Measurements from ENCODE around the gene TXNDC12.

The TXNDC12 gene

GRCh38 chr1:52003877-52004276 lies 51.1 kb downstream of the TXNDC12 start:
- DNase-seq (ENCODE audit: extremely low spot score, insufficient read length, low read depth) (no peak), FAIRE-seq (no peak)

DNA sequence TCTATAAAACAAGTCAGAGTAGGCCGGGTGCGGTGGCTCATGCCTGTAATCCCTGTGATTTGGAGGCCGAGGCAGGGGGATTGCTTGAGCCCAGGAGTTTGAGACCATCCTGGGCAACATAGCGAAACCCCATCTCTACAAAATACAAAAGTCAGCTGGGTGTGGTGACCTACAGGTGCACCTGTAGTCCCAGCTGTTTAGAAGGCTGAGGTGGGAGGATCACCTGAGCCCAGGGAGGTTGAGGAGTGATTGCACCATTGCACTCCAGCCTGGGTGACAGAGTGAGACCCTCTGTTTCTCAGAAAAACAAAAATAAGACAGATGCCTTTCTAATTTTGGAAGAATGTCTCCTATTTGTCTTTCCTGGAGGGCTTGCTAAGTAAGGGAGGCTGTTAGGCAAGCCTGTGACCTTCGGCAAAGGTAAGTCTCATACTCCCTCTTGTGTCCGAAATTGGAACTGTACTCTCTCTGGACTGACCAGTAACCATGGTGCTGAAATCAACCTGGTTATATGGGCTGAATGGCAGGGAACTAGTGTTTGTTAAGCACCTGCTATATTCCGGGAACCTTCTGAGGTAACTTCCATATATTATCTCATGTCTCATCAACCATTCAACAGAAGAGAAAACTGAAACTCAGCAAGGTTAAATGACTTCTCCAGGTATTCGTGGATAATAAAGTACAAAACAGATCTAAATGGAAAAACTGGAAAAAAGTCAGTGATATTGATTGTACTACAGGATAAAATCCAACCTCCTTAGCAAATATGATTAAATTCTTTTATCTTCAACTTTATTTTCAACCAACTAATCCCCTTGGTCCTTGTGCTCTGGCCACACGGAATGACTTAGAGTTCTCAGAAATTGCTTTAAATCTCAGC lies 52.7 kb downstream of the TXNDC12 start:
- DNase-seq (ENCODE audit: extremely low spot score, insufficient read length, low read depth): peak; percentile 70
- FAIRE-seq: peak; percentile 91

DNA sequence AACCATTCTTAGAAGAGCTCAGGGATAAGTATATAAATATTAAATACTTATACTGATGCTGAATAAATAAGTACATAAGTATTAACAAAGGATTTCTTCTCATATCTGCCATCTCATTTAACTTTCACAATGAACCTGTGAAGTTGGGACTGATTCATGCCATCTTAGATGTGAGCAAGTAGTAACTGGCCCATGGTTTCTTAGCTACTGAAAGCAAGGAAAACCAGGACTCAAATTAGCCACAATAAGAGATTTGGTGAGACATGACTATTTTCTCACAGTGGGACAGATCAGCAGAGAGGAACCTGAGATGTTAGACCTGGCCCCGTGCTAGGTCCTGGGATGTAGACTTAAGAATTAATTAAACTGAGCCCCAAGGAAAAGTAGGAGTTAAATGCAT lies 56.3 kb downstream of the TXNDC12 start:
- FAIRE-seq: no peak

DNA sequence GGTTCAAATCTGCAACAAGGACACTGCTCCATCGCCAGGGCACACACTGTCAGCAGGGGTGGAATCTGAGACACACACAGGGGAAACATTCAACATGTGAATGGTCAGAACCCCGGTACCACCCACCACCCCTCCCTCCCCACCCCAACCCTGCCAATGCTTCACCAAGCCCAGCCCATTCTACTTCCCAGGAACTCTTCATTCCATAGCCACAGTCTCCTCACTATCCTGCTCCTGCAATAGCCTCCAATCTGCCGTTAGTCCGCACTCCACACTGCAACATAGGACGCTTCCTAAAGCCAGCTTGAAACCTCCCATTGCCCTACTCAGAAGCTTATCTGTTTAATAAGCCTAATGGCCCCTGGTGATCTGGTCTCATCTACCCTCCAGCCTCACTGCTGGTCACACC lies 57.0 kb downstream of the TXNDC12 start:
- no peak for FAIRE-seq
- DNase-seq (ENCODE audit: extremely low spot score, insufficient read length, low read depth): no peak

More for the DNA sequence above, 56.3 kb downstream of the TXNDC12 start:
- no peak for DNase-seq (ENCODE audit: extremely low spot score, insufficient read length, low read depth)

DNA sequence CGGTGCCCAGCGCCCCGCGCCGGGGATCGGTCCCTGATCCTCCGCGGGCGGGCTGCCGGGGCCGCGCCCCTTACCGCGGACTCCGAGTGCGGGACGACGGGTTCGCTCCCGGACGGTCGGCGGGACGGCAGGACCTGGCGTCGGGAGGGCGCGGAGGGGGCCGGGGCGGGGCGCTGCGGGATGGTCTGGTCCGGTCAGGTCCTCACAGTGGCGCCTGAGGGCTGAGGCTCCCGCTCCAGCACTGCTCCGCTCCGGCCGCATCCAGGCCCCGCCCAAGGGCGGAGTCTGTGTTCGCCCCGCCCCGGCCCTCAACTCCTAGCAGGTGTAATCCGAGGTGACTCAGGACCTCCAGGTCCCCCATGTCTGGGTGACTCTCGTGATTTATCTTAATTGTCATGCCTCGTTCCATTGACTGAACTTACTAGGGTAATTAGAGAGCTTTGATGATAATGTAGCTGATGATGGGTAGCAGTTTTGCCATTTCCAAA lies 64.5 kb downstream of the TXNDC12 start, which contains the start of gene RAB3B:
Gene RAB3B, minus strand, starts transcription at position 223 of the 488 bp plus-strand sequence. CDS start 13,583 bp downstream, outside the sequence.
- FAIRE-seq: peak; percentile 58

GRCh38 chr1:51989582-51990477 lies 65.2 kb downstream of the TXNDC12 start:
- no peak for FAIRE-seq
- DNase-seq (ENCODE audit: extremely low spot score, insufficient read length, low read depth): no peak

More for the DNA sequence above, 64.5 kb downstream of the TXNDC12 start, which contains the start of gene RAB3B:
- peak; percentile 54 for DNase-seq (ENCODE audit: extremely low spot score, insufficient read length, low read depth)

DNA sequence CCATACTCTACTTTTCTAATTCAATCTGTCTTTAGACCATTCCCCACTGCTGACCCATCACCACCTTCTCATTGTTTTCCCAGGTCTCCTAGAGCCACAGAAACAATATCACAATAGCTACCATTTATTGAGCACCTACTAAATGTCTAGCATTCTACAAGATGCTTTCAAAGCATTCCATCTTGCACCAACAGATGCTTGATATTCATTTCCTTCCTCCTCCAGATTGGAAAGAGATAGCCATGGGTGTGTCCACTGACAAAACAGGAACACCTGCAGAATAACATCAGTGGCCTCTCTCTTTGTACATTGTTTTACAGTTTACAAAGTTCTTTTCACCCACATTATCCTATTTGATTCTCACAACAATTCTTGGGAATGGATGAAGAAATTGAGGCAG lies 66.7 kb downstream of the TXNDC12 start:
- no peak for FAIRE-seq
- no peak for DNase-seq (ENCODE audit: extremely low spot score, insufficient read length, low read depth)

GRCh38 chr1:51986718-51987117 lies 68.3 kb downstream of the TXNDC12 start:
- FAIRE-seq (no peak), DNase-seq (ENCODE audit: extremely low spot score, insufficient read length, low read depth) (no peak)

GRCh38 chr1:51982161-51982560 lies 72.8 kb downstream of the TXNDC12 start:
- FAIRE-seq: no peak
- DNase-seq (ENCODE audit: extremely low spot score, insufficient read length, low read depth): no peak

- DNase-seq (ENCODE audit: extremely low spot score, insufficient read length, low read depth) (no peak), FAIRE-seq (no peak)
Measured at GRCh38 chr1:51981555-51981954, 73.4 kb downstream of the TXNDC12 start.

GRCh38 chr1:51978099-51978498 lies 76.9 kb downstream of the TXNDC12 start:
- FAIRE-seq: no peak
- DNase-seq (ENCODE audit: extremely low spot score, insufficient read length, low read depth): no peak

DNA sequence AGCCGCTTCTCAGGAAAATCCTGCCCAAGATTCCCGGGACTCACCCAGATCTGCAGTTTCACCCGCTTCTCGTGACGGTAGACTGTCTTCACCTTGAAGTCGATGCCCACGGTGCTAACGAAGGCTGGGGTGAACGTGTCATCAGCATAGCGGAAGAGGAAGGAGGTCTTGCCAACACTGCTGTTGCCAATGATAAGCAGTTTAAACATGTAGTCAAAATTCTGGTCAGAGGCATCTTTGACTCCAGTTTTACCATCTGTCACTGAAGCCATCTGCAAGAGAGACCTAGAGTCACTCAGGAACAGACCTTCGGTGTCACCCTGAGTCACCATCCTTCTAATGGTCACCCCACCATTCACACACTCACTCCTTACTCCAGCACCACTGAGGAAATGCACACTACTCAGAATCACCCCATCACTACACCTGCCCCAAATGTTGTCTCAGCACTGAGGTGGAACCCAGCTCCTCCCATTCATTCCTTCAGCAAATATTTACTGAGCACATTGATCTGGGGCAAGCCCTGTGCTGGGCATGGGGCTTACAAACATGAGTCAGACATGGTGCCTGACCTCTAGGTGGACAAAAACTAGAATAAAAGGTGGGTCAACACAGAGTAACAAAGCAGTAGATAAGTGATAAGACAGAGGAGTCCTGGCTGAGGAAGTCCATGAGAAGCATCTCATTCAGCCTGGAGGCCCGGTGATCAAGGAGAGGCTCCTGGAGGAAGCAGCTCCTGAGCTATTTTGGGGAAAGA lies 78.0 kb downstream of the TXNDC12 start:
- DNase-seq (ENCODE audit: extremely low spot score, insufficient read length, low read depth) (no peak), FAIRE-seq (no peak)

- FAIRE-seq: no peak
- no peak for DNase-seq (ENCODE audit: extremely low spot score, insufficient read length, low read depth)
Measured at GRCh38 chr1:51973587-51974474, 81.2 kb downstream of the TXNDC12 start.
